Fibroblast of lung (primary cell): ENCODE measurements around the gene RAB20.

Experiments used
- EZH2 ChIP-seq: IDR thresholded peaks from 2 replicates; pipeline ENCODE4 v1.5.1; 2012; ENCODE audit warnings: low read length, control low read depth, mild to moderate bottlenecking; ENCODE audit errors: missing control alignments
- TF ChIP-seq, protein P1 (sequence below), 2 donors: IDR thresholded peaks in 1 of 2; conservative IDR thresholded peaks in 1 of 2; 1 replicate in 1 of 2; 2 replicates in 1 of 2; pipeline ENCODE4 v1.5.1; 2011 to 2012; ENCODE audit warnings: low read length in 2 of 2, control low read depth in 1 of 2, inconsistent platforms in 1 of 2, low read depth in 1 of 2, mild to moderate bottlenecking in 1 of 2

DNA sequence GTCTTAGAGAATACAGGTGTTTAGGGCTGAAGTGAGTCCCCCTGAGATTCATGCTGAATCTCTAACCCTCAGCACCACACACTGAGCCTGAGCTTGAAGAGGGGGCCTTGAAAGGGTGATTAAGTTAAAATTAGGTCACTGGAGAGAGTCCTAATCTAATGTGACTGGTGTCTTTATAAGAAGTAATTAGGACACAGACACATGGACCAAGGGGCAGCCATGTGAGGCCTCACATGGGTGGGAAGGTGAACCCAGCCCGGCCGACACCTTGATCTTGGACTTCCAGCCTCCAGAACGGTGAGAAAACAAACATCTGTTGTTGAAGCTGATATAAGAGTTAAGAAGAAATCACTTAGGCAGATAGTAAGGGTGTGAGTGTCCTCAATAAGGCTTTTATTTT, 7.1 kb upstream of the RAB20 start:
- TF ChIP-seq, protein P1, sequence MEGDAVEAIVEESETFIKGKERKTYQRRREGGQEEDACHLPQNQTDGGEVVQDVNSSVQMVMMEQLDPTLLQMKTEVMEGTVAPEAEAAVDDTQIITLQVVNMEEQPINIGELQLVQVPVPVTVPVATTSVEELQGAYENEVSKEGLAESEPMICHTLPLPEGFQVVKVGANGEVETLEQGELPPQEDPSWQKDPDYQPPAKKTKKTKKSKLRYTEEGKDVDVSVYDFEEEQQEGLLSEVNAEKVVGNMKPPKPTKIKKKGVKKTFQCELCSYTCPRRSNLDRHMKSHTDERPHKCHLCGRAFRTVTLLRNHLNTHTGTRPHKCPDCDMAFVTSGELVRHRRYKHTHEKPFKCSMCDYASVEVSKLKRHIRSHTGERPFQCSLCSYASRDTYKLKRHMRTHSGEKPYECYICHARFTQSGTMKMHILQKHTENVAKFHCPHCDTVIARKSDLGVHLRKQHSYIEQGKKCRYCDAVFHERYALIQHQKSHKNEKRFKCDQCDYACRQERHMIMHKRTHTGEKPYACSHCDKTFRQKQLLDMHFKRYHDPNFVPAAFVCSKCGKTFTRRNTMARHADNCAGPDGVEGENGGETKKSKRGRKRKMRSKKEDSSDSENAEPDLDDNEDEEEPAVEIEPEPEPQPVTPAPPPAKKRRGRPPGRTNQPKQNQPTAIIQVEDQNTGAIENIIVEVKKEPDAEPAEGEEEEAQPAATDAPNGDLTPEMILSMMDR (conservative IDR thresholded peaks at IDR 0.05 in 1 of 2, IDR thresholded peaks at IDR 0.05 in 1 of 2; ENCODE audit: low read depth in 1 of 2, low read length in 2 of 2), result no peak
- no peak for TF ChIP-seq EZH2
